Esophagus squamous epithelium (tissue), 4 donors: ENCODE results near the gene ZNF407.

Experiments
- CTCF ChIP-seq, 6 experiments: fragments of 450-650 bp in 4 of 6; fragments of 200-600 bp in 2 of 6; sonication (generic) in 2 of 6; IDR thresholded peaks; one replicate each; pipeline ENCODE4 v1.5.1; 2016 to 2019; ENCODE audit warnings: antibody characterized with exemption in 6 of 6, mild to moderate bottlenecking in 4 of 6, moderate library complexity in 4 of 6
- POLR2A ChIP-seq, 4 donors: fragments of 450-650 bp; IDR thresholded peaks; one replicate each; pipeline ENCODE4 v1.6.1; 2017; ENCODE audit warnings: antibody characterized with exemption in 4 of 4, mild to moderate bottlenecking in 4 of 4, moderate library complexity in 3 of 4

- TF ChIP-seq CTCF (IDR thresholded peaks at IDR 0.05) (no peak), POLR2A (IDR thresholded peaks at IDR 0.05) (no peak)
These were observed 97.5 kb downstream of the ZNF407 start for GRCh38 chr18:74695170-74695569.
